ENCODE results near the gene ADAMTS18.
"Not testable (repeated sequence)": the region's sequence is repeated elsewhere in the genome, so short reads cannot be mapped to it uniquely, and the experiment has no call there.

The ADAMTS18 gene

GRCh38 chr16:77434530-77435271 is at the start of gene ADAMTS18:
Gene ADAMTS18, minus strand, starts transcription at chr16:77435034. Its CDS starts 339 bp downstream, at chr16:77434695.
- no peak for DNase-seq (ENCODE audit: low read depth in 2 of 2)

GRCh38 chr16:77480681-77481315 is 46.0 kb upstream of the ADAMTS18 start:
- DNase-seq (ENCODE audit: low read depth in 2 of 2): no peak

GRCh38 chr16:77472262-77472661 is 37.4 kb upstream of the ADAMTS18 start:
- no peak for DNase-seq (ENCODE audit: low read depth in 2 of 2)

- no peak for DNase-seq (ENCODE audit: low read depth in 2 of 2)
Observed at GRCh38 chr16:77470851-77471250, 36.0 kb upstream of the ADAMTS18 start.

GRCh38 chr16:77469634-77470033 is 34.8 kb upstream of the ADAMTS18 start:
- no peak for DNase-seq (ENCODE audit: low read depth in 2 of 2)

- DNase-seq (ENCODE audit: low read depth in 2 of 2): no peak
Observed at GRCh38 chr16:77468831-77469230, 34.0 kb upstream of the ADAMTS18 start.

GRCh38 chr16:77467821-77468335 is 33.0 kb upstream of the ADAMTS18 start:
- no peak for DNase-seq (ENCODE audit: low read depth in 2 of 2)

- DNase-seq (ENCODE audit: low read depth in 2 of 2): not testable (repeated sequence)
Observed at GRCh38 chr16:77463659-77464058, 28.8 kb upstream of the ADAMTS18 start.

- DNase-seq (ENCODE audit: low read depth in 2 of 2): no peak
Observed at GRCh38 chr16:77462894-77463293, 28.1 kb upstream of the ADAMTS18 start.

GRCh38 chr16:77459534-77460254 is 24.9 kb upstream of the ADAMTS18 start:
- no peak for DNase-seq (ENCODE audit: low read depth in 2 of 2)

GRCh38 chr16:77457046-77457445 is 22.2 kb upstream of the ADAMTS18 start:
- DNase-seq (ENCODE audit: low read depth in 2 of 2): no peak

- DNase-seq (ENCODE audit: low read depth in 2 of 2): no peak
Observed at GRCh38 chr16:77452243-77452642, 17.4 kb upstream of the ADAMTS18 start.

- DNase-seq (ENCODE audit: low read depth in 2 of 2): no peak
Observed at GRCh38 chr16:77450790-77451487, 16.1 kb upstream of the ADAMTS18 start.

GRCh38 chr16:77449208-77449607 is 14.4 kb upstream of the ADAMTS18 start:
- DNase-seq (ENCODE audit: low read depth in 2 of 2): no peak

- DNase-seq (ENCODE audit: low read depth in 2 of 2): no peak
Observed at GRCh38 chr16:77445324-77445723, 10.5 kb upstream of the ADAMTS18 start.

GRCh38 chr16:77444147-77444460 is 9.3 kb upstream of the ADAMTS18 start:
- no peak for DNase-seq (ENCODE audit: low read depth in 2 of 2)

GRCh38 chr16:77443357-77444146 is 8.7 kb upstream of the ADAMTS18 start:
- DNase-seq (ENCODE audit: low read depth in 2 of 2): no peak

GRCh38 chr16:77442078-77442477 is 7.2 kb upstream of the ADAMTS18 start:
- no peak for DNase-seq (ENCODE audit: low read depth in 2 of 2)

- DNase-seq (ENCODE audit: low read depth in 2 of 2): no peak
Observed at GRCh38 chr16:77439106-77439505, 4.3 kb upstream of the ADAMTS18 start.

GRCh38 chr16:77437859-77438258 is 3.0 kb upstream of the ADAMTS18 start:
- DNase-seq (ENCODE audit: low read depth in 2 of 2): no peak

GRCh38 chr16:77435272-77435820 is 512 bp upstream of the ADAMTS18 start:
- DNase-seq (ENCODE audit: low read depth in 2 of 2): no peak

All from stimulated activated CD4-positive, alpha-beta T cell treated with anti-CD3 and anti-CD28 coated beads, Interleukin-1b, Interleukin-23, amount 100 ng/mL, for 4 hours (primary cell).